ENCODE data around the gene IL21R.
"Not testable (repeated sequence)": the region's sequence is repeated elsewhere in the genome, so short reads cannot be mapped to it uniquely, and the experiment has no call there.

Gene IL21R

GRCh38 chr16:27400751-27401620 is 988 bp upstream of the IL21R start:
- no peak for DNase-seq (ENCODE audit: low read depth, low spot score)

GRCh38 chr16:27402569-27402963 is 592 bp downstream of the IL21R start:
- DNase-seq (ENCODE audit: low read depth, low spot score), result no peak

- DNase-seq (ENCODE audit: low read depth, low spot score), result no peak
These were observed 1.1 kb downstream of the IL21R start for GRCh38 chr16:27402964-27403600.

- DNase-seq (ENCODE audit: low read depth, low spot score), result no peak
These were observed 1.6 kb downstream of the IL21R start for GRCh38 chr16:27403601-27403992.

- DNase-seq (ENCODE audit: low read depth, low spot score), result no peak
These were observed 2.3 kb downstream of the IL21R start for GRCh38 chr16:27404163-27404823.

GRCh38 chr16:27405546-27406451 is 3.8 kb downstream of the IL21R start:
- peak; percentile 55 for DNase-seq (ENCODE audit: low read depth, low spot score)

- DNase-seq (ENCODE audit: low read depth, low spot score), result no peak
These were observed 4.6 kb downstream of the IL21R start for GRCh38 chr16:27406511-27407128.

GRCh38 chr16:27407133-27407532 is 5.2 kb downstream of the IL21R start:
- DNase-seq (ENCODE audit: low read depth, low spot score), result no peak

GRCh38 chr16:27408012-27408601 is 6.1 kb downstream of the IL21R start:
- no peak for DNase-seq (ENCODE audit: low read depth, low spot score)

GRCh38 chr16:27408602-27409031 is 6.6 kb downstream of the IL21R start:
- no peak for DNase-seq (ENCODE audit: low read depth, low spot score)

- not testable (repeated sequence) for DNase-seq (ENCODE audit: low read depth, low spot score)
These were observed 8.0 kb downstream of the IL21R start for GRCh38 chr16:27409958-27410357.

- no peak for DNase-seq (ENCODE audit: low read depth, low spot score)
These were observed 8.8 kb downstream of the IL21R start for GRCh38 chr16:27410761-27411160.

- no peak for DNase-seq (ENCODE audit: low read depth, low spot score)
These were observed 12.0 kb downstream of the IL21R start for GRCh38 chr16:27413956-27414355.

- DNase-seq (ENCODE audit: low read depth, low spot score), result no peak
These were observed 12.9 kb downstream of the IL21R start for GRCh38 chr16:27414788-27415431.

- no peak for DNase-seq (ENCODE audit: low read depth, low spot score)
These were observed 15.2 kb downstream of the IL21R start for GRCh38 chr16:27417047-27417671.

- no peak for DNase-seq (ENCODE audit: low read depth, low spot score)
These were observed 20.2 kb downstream of the IL21R start for GRCh38 chr16:27421961-27422740.

GRCh38 chr16:27424772-27425498 is 23.0 kb downstream of the IL21R start:
- DNase-seq (ENCODE audit: low read depth, low spot score), result no peak

- no peak for DNase-seq (ENCODE audit: low read depth, low spot score)
These were observed 24.0 kb downstream of the IL21R start for GRCh38 chr16:27425961-27426360.
